Measurements from ENCODE around the gene ATG14.

The ATG14 gene

DNA sequence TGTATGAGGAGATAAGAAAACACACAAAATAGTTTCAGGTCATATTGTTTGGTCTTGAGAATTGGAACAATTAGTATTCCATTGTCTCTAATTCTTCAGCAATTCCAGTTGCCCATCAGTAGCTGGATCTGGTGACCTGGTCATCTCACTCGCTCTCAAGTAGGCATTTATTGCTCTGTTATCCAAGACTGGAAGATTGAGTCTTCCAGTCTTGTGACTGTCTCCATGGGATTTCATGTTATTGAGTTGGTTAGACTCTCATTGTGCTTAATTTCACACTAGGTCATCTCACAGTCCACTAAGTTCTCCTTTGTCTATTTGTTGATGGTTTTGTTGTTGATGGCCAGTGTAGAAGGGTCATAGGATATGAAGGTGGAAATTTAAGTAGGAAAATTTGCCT is 92.9 kb downstream of the ATG14 start:
- TF ChIP-seq, protein P1, sequence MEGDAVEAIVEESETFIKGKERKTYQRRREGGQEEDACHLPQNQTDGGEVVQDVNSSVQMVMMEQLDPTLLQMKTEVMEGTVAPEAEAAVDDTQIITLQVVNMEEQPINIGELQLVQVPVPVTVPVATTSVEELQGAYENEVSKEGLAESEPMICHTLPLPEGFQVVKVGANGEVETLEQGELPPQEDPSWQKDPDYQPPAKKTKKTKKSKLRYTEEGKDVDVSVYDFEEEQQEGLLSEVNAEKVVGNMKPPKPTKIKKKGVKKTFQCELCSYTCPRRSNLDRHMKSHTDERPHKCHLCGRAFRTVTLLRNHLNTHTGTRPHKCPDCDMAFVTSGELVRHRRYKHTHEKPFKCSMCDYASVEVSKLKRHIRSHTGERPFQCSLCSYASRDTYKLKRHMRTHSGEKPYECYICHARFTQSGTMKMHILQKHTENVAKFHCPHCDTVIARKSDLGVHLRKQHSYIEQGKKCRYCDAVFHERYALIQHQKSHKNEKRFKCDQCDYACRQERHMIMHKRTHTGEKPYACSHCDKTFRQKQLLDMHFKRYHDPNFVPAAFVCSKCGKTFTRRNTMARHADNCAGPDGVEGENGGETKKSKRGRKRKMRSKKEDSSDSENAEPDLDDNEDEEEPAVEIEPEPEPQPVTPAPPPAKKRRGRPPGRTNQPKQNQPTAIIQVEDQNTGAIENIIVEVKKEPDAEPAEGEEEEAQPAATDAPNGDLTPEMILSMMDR (IDR thresholded peaks at IDR 0.05; ENCODE audit: insufficient read depth, low read length), result no peak
- TF ChIP-seq POLR2AphosphoS5 (IDR thresholded peaks at IDR 0.05; ENCODE audit: low read depth) (no peak), GABPA (IDR thresholded peaks at IDR 0.05; ENCODE audit: low read depth) (no peak), SPI1 (IDR thresholded peaks at IDR 0.05; ENCODE audit: borderline replicate concordance, low read depth) (no peak)
- TF ChIP-seq, protein P2, sequence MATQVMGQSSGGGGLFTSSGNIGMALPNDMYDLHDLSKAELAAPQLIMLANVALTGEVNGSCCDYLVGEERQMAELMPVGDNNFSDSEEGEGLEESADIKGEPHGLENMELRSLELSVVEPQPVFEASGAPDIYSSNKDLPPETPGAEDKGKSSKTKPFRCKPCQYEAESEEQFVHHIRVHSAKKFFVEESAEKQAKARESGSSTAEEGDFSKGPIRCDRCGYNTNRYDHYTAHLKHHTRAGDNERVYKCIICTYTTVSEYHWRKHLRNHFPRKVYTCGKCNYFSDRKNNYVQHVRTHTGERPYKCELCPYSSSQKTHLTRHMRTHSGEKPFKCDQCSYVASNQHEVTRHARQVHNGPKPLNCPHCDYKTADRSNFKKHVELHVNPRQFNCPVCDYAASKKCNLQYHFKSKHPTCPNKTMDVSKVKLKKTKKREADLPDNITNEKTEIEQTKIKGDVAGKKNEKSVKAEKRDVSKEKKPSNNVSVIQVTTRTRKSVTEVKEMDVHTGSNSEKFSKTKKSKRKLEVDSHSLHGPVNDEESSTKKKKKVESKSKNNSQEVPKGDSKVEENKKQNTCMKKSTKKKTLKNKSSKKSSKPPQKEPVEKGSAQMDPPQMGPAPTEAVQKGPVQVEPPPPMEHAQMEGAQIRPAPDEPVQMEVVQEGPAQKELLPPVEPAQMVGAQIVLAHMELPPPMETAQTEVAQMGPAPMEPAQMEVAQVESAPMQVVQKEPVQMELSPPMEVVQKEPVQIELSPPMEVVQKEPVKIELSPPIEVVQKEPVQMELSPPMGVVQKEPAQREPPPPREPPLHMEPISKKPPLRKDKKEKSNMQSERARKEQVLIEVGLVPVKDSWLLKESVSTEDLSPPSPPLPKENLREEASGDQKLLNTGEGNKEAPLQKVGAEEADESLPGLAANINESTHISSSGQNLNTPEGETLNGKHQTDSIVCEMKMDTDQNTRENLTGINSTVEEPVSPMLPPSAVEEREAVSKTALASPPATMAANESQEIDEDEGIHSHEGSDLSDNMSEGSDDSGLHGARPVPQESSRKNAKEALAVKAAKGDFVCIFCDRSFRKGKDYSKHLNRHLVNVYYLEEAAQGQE (IDR thresholded peaks at IDR 0.05; ENCODE audit: insufficient replicate concordance, low read depth), result no peak
- Histone ChIP-seq H3K27me3 (ENCODE audit: insufficient read depth, poor library complexity, severe bottlenecking) (no peaks in the 10 kb centered on the region), H3K27ac (replicated peaks) (no peak overlapping the region), H3K4me3 (replicated peaks; ENCODE audit: insufficient read depth, low read length) (no peak overlapping the region)
- no peak for DNase-seq (ENCODE audit: low read depth in 1 of 2, low spot score in 1 of 2)

DNA sequence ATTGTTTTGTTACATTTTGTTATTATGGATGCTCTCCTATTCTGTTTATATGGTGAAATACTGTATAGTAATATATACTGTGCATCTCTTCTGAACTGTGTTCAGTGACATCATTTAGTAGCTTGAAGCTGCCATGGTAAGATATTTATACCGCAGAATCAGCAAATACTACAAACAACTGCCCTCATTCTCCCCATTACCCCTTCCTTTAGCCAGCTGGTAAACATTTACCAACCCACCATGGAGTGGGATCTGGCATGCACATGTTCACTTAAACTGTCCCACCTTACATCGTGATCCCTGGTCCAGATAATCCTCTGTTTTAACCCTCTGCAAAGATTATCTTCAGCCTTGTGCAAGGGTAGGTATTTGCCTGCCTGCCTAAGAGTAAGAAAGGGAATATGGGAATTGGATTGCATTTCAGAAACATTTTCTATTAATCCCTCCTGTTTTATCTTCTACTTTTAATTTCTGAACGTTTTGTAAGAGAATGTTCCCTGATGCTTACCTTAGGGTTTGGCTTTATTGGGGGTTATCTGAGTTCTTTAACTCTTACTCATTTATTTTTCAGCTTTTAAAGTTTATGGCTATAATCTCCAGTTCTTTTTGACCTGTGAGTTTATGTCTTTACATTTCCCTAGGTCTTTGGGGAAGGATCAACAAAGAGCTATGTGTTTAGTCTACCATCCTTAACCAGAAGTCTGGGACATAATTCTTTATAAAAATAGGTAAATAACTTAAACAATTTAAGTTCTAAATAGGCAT is 93.9 kb downstream of the ATG14 start:
- DNase-seq (ENCODE audit: low read depth in 1 of 2, low spot score in 1 of 2), result no peak
- H3K27ac ChIP-seq (replicated peaks), result no peak overlapping the region
- TF ChIP-seq SPI1 (IDR thresholded peaks at IDR 0.05; ENCODE audit: borderline replicate concordance, low read depth), result no peak
- TF ChIP-seq POLR2AphosphoS5 (IDR thresholded peaks at IDR 0.05; ENCODE audit: low read depth), result no peak
- TF ChIP-seq GABPA (IDR thresholded peaks at IDR 0.05; ENCODE audit: low read depth), result no peak
- TF ChIP-seq, protein P2 (IDR thresholded peaks at IDR 0.05; ENCODE audit: insufficient replicate concordance, low read depth), result no peak
- TF ChIP-seq, protein P1 (IDR thresholded peaks at IDR 0.05; ENCODE audit: insufficient read depth, low read length), result no peak
- H3K4me3 ChIP-seq (replicated peaks; ENCODE audit: insufficient read depth, low read length), result no peak overlapping the region
- H3K27me3 ChIP-seq (ENCODE audit: insufficient read depth, poor library complexity, severe bottlenecking), result no peaks in the 10 kb centered on the region

DNA sequence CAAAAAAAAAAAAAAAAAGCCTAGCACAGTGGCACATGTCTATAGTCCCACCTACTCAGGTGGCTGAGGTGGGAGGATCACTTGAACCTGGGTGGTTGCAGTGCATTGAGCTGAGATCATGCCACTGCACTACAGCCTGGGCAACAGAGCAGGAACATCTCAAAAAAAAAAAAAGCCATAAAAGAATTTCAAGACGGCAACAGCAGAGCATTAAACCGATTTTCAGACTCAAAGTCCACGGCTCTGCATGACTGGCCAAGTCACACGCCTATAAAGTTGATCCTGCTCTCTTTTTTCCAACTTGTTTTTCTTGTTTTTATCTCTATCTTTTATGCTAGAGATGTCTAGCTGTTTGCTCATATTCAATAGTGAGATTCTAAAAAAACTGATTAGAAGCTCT is 95.1 kb downstream of the ATG14 start:
- H3K4me3 ChIP-seq (replicated peaks; ENCODE audit: insufficient read depth, low read length), result no peak overlapping the region
- no peak for DNase-seq (ENCODE audit: low read depth in 1 of 2, low spot score in 1 of 2)
- TF ChIP-seq, protein P1 (IDR thresholded peaks at IDR 0.05; ENCODE audit: insufficient read depth, low read length), result no peak
- no peak for TF ChIP-seq GABPA (IDR thresholded peaks at IDR 0.05; ENCODE audit: low read depth)
- TF ChIP-seq SPI1 (IDR thresholded peaks at IDR 0.05; ENCODE audit: borderline replicate concordance, low read depth), result no peak
- no peak for TF ChIP-seq POLR2AphosphoS5 (IDR thresholded peaks at IDR 0.05; ENCODE audit: low read depth)
- TF ChIP-seq, protein P2 (IDR thresholded peaks at IDR 0.05; ENCODE audit: insufficient replicate concordance, low read depth), result no peak
- H3K27ac ChIP-seq (replicated peaks), result no peak overlapping the region
- H3K27me3 ChIP-seq (ENCODE audit: insufficient read depth, poor library complexity, severe bottlenecking), result no peaks in the 10 kb centered on the region

All from HL-60 (cell line).